Hepatocyte (in vitro differentiated cells): ENCODE results near the gene EMSY. TPM values are rescaled to one million over a fixed set of nuclear protein-coding genes. Genes with fewer than 3 reads are reported as not detected.

Experiments used
- DNase-seq: peaks from one replicate; pipeline ENCODE4 v3.0.0-alpha.2; 2016; ENCODE audit warnings: low spot score
- H2AFZ ChIP-seq: fragments of 200-600 bp; sonication (generic); 2 replicates; pipeline ENCODE4 v1.6.0; 2016; ENCODE audit warnings: antibody characterized with exemption, mild to moderate bottlenecking
- H3K27ac ChIP-seq: fragments of 200-600 bp; sonication (generic); 2 replicates; pipeline ENCODE4 v1.5.1; 2016; ENCODE audit warnings: mild to moderate bottlenecking
- H3K27me3 ChIP-seq: fragments of 200-600 bp; sonication (generic); 2 replicates; pipeline ENCODE4 v1.6.1; 2016
- H3K36me3 ChIP-seq: fragments of 200-600 bp; sonication (generic); replicated peaks from 2 replicates; pipeline ENCODE4 v1.5.1; 2016; ENCODE audit warnings: low read depth; ENCODE audit not compliant: insufficient read depth
- H3K4me1 ChIP-seq: fragments of 200-600 bp; sonication (generic); 2 replicates; pipeline ENCODE4 v1.5.1; 2016; ENCODE audit warnings: mild to moderate bottlenecking, moderate library complexity; ENCODE audit not compliant: insufficient read depth
- H3K4me2 ChIP-seq: fragments of 200-600 bp; sonication (generic); 2 replicates; pipeline ENCODE4 v1.6.0; 2016
- H3K4me3 ChIP-seq: fragments of 200-600 bp; sonication (generic); 2 replicates; pipeline ENCODE4 v1.5.1; 2016; ENCODE audit warnings: mild to moderate bottlenecking
- H3K79me2 ChIP-seq: fragments of 200-600 bp; sonication (generic); 2 replicates; pipeline ENCODE4 v1.6.0; 2017; ENCODE audit warnings: mild to moderate bottlenecking
- H3K9me2 ChIP-seq: fragments of 200-600 bp; sonication (generic); replicated peaks from 2 replicates; pipeline ENCODE4 v1.6.0; 2017; ENCODE audit warnings: mild to moderate bottlenecking; ENCODE audit not compliant: insufficient read depth
- H3K9me3 ChIP-seq: fragments of 200-600 bp; sonication (generic); 2 replicates; pipeline ENCODE4 v1.5.1; 2016; ENCODE audit warnings: low read depth, mild to moderate bottlenecking
- H4K20me1 ChIP-seq: fragments of 200-600 bp; sonication (generic); 2 replicates; pipeline ENCODE4 v1.6.0; 2016; ENCODE audit warnings: mild to moderate bottlenecking; ENCODE audit not compliant: insufficient read depth, poor library complexity, severe bottlenecking
- CTCF ChIP-seq: fragments of 200-600 bp; sonication (generic); IDR thresholded peaks from 2 replicates; pipeline ENCODE4 v1.5.1; 2016; ENCODE audit warnings: antibody characterized with exemption, mild to moderate bottlenecking; ENCODE audit not compliant: poor library complexity
- EZH2 ChIP-seq: fragments of 200-600 bp; sonication (generic); IDR thresholded peaks from 2 replicates; pipeline ENCODE4 v1.6.1; 2016; ENCODE audit warnings: antibody characterized with exemption, mild to moderate bottlenecking, borderline replicate concordance
- EZH2phosphoT487 ChIP-seq: fragments of 200-600 bp; sonication (generic); IDR thresholded peaks from one replicate; pipeline ENCODE4 v1.6.1; 2018; ENCODE audit warnings: antibody characterized with exemption, mild to moderate bottlenecking, low read depth, moderate library complexity; ENCODE audit not compliant: unreplicated experiment, severe bottlenecking
- WGBS: methylation state at CpG from one replicate; pipeline ENCODE4 v1.1.6; 2016; ENCODE audit warnings: low lambda C conversion rate; ENCODE audit errors: missing lambda C conversion rate; 5-methylcytosine and 5-hydroxymethylcytosine counted together
- polyA plus RNA-seq: library from polyadenylated mRNA; unstranded; fragments of >200 nt; fragmentation: Nextera tagmentation; extraction: Ambion mirVana; gene quantifications from 2 replicates; pipeline ENCODE4 v1.2.1, GENCODE V29; 2016
- total RNA-seq: library from RNA; depleted of rRNA; stranded (reverse); fragments of >200 nt; gene quantifications from 2 replicates; pipeline ENCODE4 v1.2.3, GENCODE V29; 2014

The EMSY gene
- total and polyA plus RNA-seq, 2 experiments from 2014 or later: 8.2 to 19.4 TPM

GRCh38 chr11:76493626-76494539 is 49.1 kb downstream of the EMSY start:
- H3K79me2 ChIP-seq: peaks cover 3% of the 10 kb centered on the region
- no peaks in the 10 kb centered on the region for H3K36me3 ChIP-seq
- no peaks in the 10 kb centered on the region for H3K9me3 ChIP-seq
- H2AFZ ChIP-seq: no peak overlapping the region
- H3K9me2 ChIP-seq: no peaks in the 10 kb centered on the region
- no peak overlapping the region for H3K4me2 ChIP-seq
- H3K27ac ChIP-seq: no peak overlapping the region
- no peak overlapping the region for H3K4me3 ChIP-seq
- 94% methylated on average over 24 of the region's 25 CpGs for WGBS
- DNase-seq: no peak
- H4K20me1 ChIP-seq: no peaks in the 10 kb centered on the region
- no peaks in the 10 kb centered on the region for H3K4me1 ChIP-seq
- no peaks in the 10 kb centered on the region for H3K27me3 ChIP-seq
- no peak for TF ChIP-seq EZH2
- TF ChIP-seq EZH2phosphoT487: no peak
- no peak for TF ChIP-seq CTCF

GRCh38 chr11:76495019-76495418 is 50.2 kb downstream of the EMSY start:
- H3K4me3 ChIP-seq: no peak overlapping the region
- no peaks in the 10 kb centered on the region for H3K9me2 ChIP-seq
- no peaks in the 10 kb centered on the region for H3K36me3 ChIP-seq
- H4K20me1 ChIP-seq: no peaks in the 10 kb centered on the region
- H3K27me3 ChIP-seq: no peaks in the 10 kb centered on the region
- H3K79me2 ChIP-seq: peaks cover 3% of the 10 kb centered on the region
- no peak overlapping the region for H3K4me2 ChIP-seq
- TF ChIP-seq EZH2phosphoT487 (no peak), EZH2 (no peak), CTCF (no peak)
- H3K9me3 ChIP-seq: no peaks in the 10 kb centered on the region
- H2AFZ ChIP-seq: no peak overlapping the region
- 93% methylated on average over 3 of the region's 3 CpGs for WGBS
- no peaks in the 10 kb centered on the region for H3K4me1 ChIP-seq
- no peak for DNase-seq
- no peak overlapping the region for H3K27ac ChIP-seq

GRCh38 chr11:76496174-76496573 is 51.4 kb downstream of the EMSY start:
- 100% methylated on average over 1 of the region's 1 CpG for WGBS
- Histone ChIP-seq H3K9me3 (peaks cover 2% of the 10 kb centered on the region), H3K79me2 (peaks cover 3% of the 10 kb centered on the region), H3K27ac (no peak overlapping the region), H3K4me2 (no peak overlapping the region), H2AFZ (no peak overlapping the region), H3K36me3 (no peaks in the 10 kb centered on the region), H3K4me1 (no peaks in the 10 kb centered on the region), H3K27me3 (no peaks in the 10 kb centered on the region), H4K20me1 (no peaks in the 10 kb centered on the region), H3K4me3 (no peak overlapping the region), H3K9me2 (no peaks in the 10 kb centered on the region)
- TF ChIP-seq CTCF (no peak), EZH2 (no peak), EZH2phosphoT487 (no peak)
- no peak for DNase-seq
